Parathyroid adenoma (tissue), 2 donors: Measurements from ENCODE around the gene UNC45B.

ENCODE experiments used
- H2AFZ ChIP-seq: fragments of 300-600 bp; sonication (generic); one replicate; pipeline ENCODE4 v1.7.0; 2017; ENCODE audit warnings: antibody characterized with exemption, mild to moderate bottlenecking
- H3K27ac ChIP-seq: fragments of 300-600 bp; sonication (generic); one replicate; pipeline ENCODE4 v1.7.0; 2017
- H3K27me3 ChIP-seq: fragments of 300-600 bp; sonication (generic); one replicate; pipeline ENCODE4 v1.7.0; 2017; ENCODE audit warnings: low read length; ENCODE audit not compliant: control insufficient read depth, insufficient read depth
- H3K36me3 ChIP-seq: fragments of 300-600 bp; sonication (generic); one replicate; pipeline ENCODE4 v1.7.0; 2017; ENCODE audit warnings: low read length; ENCODE audit not compliant: control insufficient read depth, insufficient read depth
- H3K4me1 ChIP-seq: fragments of 300-600 bp; sonication (generic); one replicate; pipeline ENCODE4 v1.7.0; 2017; ENCODE audit warnings: control low read depth
- H3K4me2 ChIP-seq: fragments of 300-600 bp; sonication (generic); one replicate; pipeline ENCODE4 v1.7.0; 2017; ENCODE audit warnings: low read length
- H3K4me3 ChIP-seq: fragments of 300-600 bp; sonication (generic); one replicate; pipeline ENCODE4 v1.7.0; 2017; ENCODE audit warnings: low read depth, low read length
- H3K79me2 ChIP-seq: fragments of 300-600 bp; sonication (generic); one replicate; pipeline ENCODE4 v1.7.0; 2017; ENCODE audit warnings: control low read depth
- H3K9ac ChIP-seq: fragments of 300-600 bp; sonication (generic); one replicate; pipeline ENCODE4 v1.7.0; 2017; ENCODE audit warnings: mild to moderate bottlenecking
- H3K9me3 ChIP-seq: fragments of 300-600 bp; sonication (generic); one replicate; pipeline ENCODE4 v1.7.0; 2017; ENCODE audit warnings: low read length; ENCODE audit not compliant: control insufficient read depth
- TF ChIP-seq, protein P1 (sequence below): fragments of 300-600 bp; sonication (generic); IDR thresholded peaks from one replicate; pipeline ENCODE4 v1.7.0; 2017; ENCODE audit warnings: antibody characterized with exemption, mild to moderate bottlenecking
- donor health status: primary hyperparathyroidism.

UNC45B gene

DNA sequence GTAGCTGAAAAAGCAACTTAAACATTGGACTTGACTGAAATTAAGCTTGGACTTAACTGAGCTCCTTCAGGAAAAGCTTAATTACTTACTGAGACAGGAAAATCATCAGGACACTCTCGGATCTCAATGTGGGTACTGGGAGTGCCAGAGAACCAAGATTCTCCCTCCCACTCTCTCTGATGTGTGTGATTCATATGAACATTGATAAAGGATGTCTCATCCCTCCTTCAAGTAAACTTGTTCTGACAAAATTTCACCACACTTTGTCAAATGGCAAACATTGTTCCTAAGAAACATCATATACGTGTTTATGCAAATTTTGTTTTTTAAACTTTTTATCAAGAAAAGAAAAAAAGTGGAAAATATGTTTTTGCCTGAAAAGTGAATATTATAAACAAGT, 91.2 kb downstream of the UNC45B start:
- no peak overlapping the region for H3K9ac ChIP-seq
- H3K79me2 ChIP-seq = no peaks in the 10 kb centered on the region
- H3K27ac ChIP-seq = no peak overlapping the region
- no peaks in the 10 kb centered on the region for H3K9me3 ChIP-seq
- H2AFZ ChIP-seq = no peak overlapping the region
- H3K27me3 ChIP-seq = no peaks in the 10 kb centered on the region
- TF ChIP-seq, protein P1, sequence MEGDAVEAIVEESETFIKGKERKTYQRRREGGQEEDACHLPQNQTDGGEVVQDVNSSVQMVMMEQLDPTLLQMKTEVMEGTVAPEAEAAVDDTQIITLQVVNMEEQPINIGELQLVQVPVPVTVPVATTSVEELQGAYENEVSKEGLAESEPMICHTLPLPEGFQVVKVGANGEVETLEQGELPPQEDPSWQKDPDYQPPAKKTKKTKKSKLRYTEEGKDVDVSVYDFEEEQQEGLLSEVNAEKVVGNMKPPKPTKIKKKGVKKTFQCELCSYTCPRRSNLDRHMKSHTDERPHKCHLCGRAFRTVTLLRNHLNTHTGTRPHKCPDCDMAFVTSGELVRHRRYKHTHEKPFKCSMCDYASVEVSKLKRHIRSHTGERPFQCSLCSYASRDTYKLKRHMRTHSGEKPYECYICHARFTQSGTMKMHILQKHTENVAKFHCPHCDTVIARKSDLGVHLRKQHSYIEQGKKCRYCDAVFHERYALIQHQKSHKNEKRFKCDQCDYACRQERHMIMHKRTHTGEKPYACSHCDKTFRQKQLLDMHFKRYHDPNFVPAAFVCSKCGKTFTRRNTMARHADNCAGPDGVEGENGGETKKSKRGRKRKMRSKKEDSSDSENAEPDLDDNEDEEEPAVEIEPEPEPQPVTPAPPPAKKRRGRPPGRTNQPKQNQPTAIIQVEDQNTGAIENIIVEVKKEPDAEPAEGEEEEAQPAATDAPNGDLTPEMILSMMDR = no peak
- H3K4me1 ChIP-seq = no peaks in the 10 kb centered on the region
- no peaks in the 10 kb centered on the region for H3K36me3 ChIP-seq
- H3K4me2 ChIP-seq = no peak overlapping the region
- H3K4me3 ChIP-seq = no peak overlapping the region
